Osteoblast (primary cell): ENCODE data around the gene HHAT. TPM values are rescaled to one million over a fixed set of nuclear protein-coding genes. Genes with fewer than 3 reads are reported as not detected.

Experiments
- DNase-seq: peaks from one replicate; pipeline ENCODE4 v3.0.0; 2011; ENCODE audit warnings: low spot score, mixed read lengths; ENCODE audit not compliant: insufficient read length; ENCODE audit errors: missing footprints
- H2AFZ ChIP-seq: 2 replicates; pipeline ENCODE4 v1.6.0; 2011; ENCODE audit warnings: mild to moderate bottlenecking, low read length
- H3K27ac ChIP-seq: 2 replicates; pipeline ENCODE4 v1.5.1; 2011; ENCODE audit warnings: mild to moderate bottlenecking, low read depth, low read length, moderate library complexity
- H3K27me3 ChIP-seq: 2 replicates; pipeline ENCODE4 v1.6.0; 2012; ENCODE audit warnings: mild to moderate bottlenecking, control low read depth, inconsistent platforms, low read length, moderate library complexity; ENCODE audit not compliant: insufficient read depth
- H3K36me3 ChIP-seq: 2 replicates; pipeline ENCODE4 v1.5.1; 2011; ENCODE audit warnings: mild to moderate bottlenecking, low read length, control low read depth, moderate library complexity; ENCODE audit not compliant: insufficient read depth
- H3K4me1 ChIP-seq: 2 replicates; pipeline ENCODE4 v1.5.1; 2011; ENCODE audit warnings: mild to moderate bottlenecking, low read length, control low read depth, moderate library complexity; ENCODE audit not compliant: insufficient read depth
- H3K4me2 ChIP-seq: 2 replicates; pipeline ENCODE4 v1.6.0; 2011; ENCODE audit warnings: mild to moderate bottlenecking, low read length; ENCODE audit not compliant: insufficient read depth
- H3K4me3 ChIP-seq: fragments of 200-600 bp; sonication (generic); 3 replicates; pipeline ENCODE4 v1.5.1; 2012; ENCODE audit warnings: mild to moderate bottlenecking, low read length, inconsistent platforms; ENCODE audit not compliant: insufficient read depth
- H3K79me2 ChIP-seq: 2 replicates; pipeline ENCODE4 v1.6.0; 2012; ENCODE audit warnings: mild to moderate bottlenecking, low read length, control low read depth, inconsistent platforms; ENCODE audit not compliant: insufficient read depth
- H3K9me3 ChIP-seq: 2 replicates; pipeline ENCODE4 v1.5.1; 2011; ENCODE audit warnings: low read depth, low read length, control low read depth
- H4K20me1 ChIP-seq: 2 replicates; pipeline ENCODE4 v1.6.0; 2012; ENCODE audit warnings: mild to moderate bottlenecking, low read length, control low read depth; ENCODE audit not compliant: insufficient read depth
- CTCF ChIP-seq: IDR thresholded peaks from 2 replicates; pipeline ENCODE4 v1.5.1; 2011; ENCODE audit warnings: mild to moderate bottlenecking, low read depth, low read length, moderate library complexity; ENCODE audit errors: extremely low read depth
- total RNA-seq: library from RNA; depleted of rRNA; stranded (reverse); fragments of >200 nt; gene quantifications from 2 replicates; pipeline ENCODE4 v1.2.3, GENCODE V29; 2012

The HHAT gene
- total RNA-seq, 1 donor, result 5.1 TPM

GRCh38 chr1:210647406-210648333 lies 319.0 kb downstream of the HHAT start:
- Histone ChIP-seq H2AFZ (no peak overlapping the region), H3K79me2 (no peaks in the 10 kb centered on the region), H3K4me2 (no peak overlapping the region), H3K4me1 (peaks cover 5% of the 10 kb centered on the region), H3K27ac (no peak overlapping the region), H4K20me1 (no peaks in the 10 kb centered on the region), H3K9me3 (no peaks in the 10 kb centered on the region), H3K36me3 (no peaks in the 10 kb centered on the region), H3K4me3 (no peak overlapping the region), H3K27me3 (no peaks in the 10 kb centered on the region)
- peak; percentile 66 for DNase-seq
- TF ChIP-seq CTCF, result no peak

GRCh38 chr1:210648588-210649269 lies 320.0 kb downstream of the HHAT start:
- no peaks in the 10 kb centered on the region for H4K20me1 ChIP-seq
- H3K9me3 ChIP-seq, result no peaks in the 10 kb centered on the region
- no peak for TF ChIP-seq CTCF

GRCh38 chr1:210650403-210650802 lies 321.7 kb downstream of the HHAT start:
- Histone ChIP-seq H2AFZ (no peak overlapping the region), H3K79me2 (no peaks in the 10 kb centered on the region), H3K36me3 (no peaks in the 10 kb centered on the region), H3K27me3 (no peaks in the 10 kb centered on the region), H3K27ac (no peak overlapping the region), H3K9me3 (no peaks in the 10 kb centered on the region), H4K20me1 (no peaks in the 10 kb centered on the region), H3K4me1 (peaks cover 5% of the 10 kb centered on the region), H3K4me2 (no peak overlapping the region), H3K4me3 (no peak overlapping the region)
- TF ChIP-seq CTCF, result no peak
- DNase-seq, result no peak

More at GRCh38 chr1:210648588-210649269, 320.0 kb downstream of the HHAT start:
- H3K4me2 ChIP-seq, result no peak overlapping the region
- no peak overlapping the region for H3K4me3 ChIP-seq
- no peak for DNase-seq
- no peak overlapping the region for H2AFZ ChIP-seq
- H3K79me2 ChIP-seq, result no peaks in the 10 kb centered on the region
- no peak overlapping the region for H3K27ac ChIP-seq
- peaks cover 5% of the 10 kb centered on the region for H3K4me1 ChIP-seq
- H3K36me3 ChIP-seq, result no peaks in the 10 kb centered on the region
- no peaks in the 10 kb centered on the region for H3K27me3 ChIP-seq
